Measurements from ENCODE around the gene SNORC.

GRCh38 chr2:232888099-232888836, 18.2 kb downstream of the SNORC start:
- TF ChIP-seq POLR2A (IDR thresholded peaks at IDR 0.05) (no peak), CTCF (IDR thresholded peaks at IDR 0.05) (no peak)
